HK-2 (cell line): ENCODE data around the gene KIAA0232.

Experiments used
- DNase-seq: peaks from one replicate; pipeline ENCODE4 v3.0.0-alpha.2; 2018; ENCODE audit not compliant: unreplicated experiment

KIAA0232 gene, protein sequence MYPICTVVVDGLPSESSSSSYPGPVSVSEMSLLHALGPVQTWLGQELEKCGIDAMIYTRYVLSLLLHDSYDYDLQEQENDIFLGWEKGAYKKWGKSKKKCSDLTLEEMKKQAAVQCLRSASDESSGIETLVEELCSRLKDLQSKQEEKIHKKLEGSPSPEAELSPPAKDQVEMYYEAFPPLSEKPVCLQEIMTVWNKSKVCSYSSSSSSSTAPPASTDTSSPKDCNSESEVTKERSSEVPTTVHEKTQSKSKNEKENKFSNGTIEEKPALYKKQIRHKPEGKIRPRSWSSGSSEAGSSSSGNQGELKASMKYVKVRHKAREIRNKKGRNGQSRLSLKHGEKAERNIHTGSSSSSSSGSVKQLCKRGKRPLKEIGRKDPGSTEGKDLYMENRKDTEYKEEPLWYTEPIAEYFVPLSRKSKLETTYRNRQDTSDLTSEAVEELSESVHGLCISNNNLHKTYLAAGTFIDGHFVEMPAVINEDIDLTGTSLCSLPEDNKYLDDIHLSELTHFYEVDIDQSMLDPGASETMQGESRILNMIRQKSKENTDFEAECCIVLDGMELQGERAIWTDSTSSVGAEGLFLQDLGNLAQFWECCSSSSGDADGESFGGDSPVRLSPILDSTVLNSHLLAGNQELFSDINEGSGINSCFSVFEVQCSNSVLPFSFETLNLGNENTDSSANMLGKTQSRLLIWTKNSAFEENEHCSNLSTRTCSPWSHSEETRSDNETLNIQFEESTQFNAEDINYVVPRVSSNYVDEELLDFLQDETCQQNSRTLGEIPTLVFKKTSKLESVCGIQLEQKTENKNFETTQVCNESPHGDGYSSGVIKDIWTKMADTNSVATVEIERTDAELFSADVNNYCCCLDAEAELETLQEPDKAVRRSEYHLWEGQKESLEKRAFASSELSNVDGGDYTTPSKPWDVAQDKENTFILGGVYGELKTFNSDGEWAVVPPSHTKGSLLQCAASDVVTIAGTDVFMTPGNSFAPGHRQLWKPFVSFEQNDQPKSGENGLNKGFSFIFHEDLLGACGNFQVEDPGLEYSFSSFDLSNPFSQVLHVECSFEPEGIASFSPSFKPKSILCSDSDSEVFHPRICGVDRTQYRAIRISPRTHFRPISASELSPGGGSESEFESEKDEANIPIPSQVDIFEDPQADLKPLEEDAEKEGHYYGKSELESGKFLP (N-terminal part only)

DNA sequence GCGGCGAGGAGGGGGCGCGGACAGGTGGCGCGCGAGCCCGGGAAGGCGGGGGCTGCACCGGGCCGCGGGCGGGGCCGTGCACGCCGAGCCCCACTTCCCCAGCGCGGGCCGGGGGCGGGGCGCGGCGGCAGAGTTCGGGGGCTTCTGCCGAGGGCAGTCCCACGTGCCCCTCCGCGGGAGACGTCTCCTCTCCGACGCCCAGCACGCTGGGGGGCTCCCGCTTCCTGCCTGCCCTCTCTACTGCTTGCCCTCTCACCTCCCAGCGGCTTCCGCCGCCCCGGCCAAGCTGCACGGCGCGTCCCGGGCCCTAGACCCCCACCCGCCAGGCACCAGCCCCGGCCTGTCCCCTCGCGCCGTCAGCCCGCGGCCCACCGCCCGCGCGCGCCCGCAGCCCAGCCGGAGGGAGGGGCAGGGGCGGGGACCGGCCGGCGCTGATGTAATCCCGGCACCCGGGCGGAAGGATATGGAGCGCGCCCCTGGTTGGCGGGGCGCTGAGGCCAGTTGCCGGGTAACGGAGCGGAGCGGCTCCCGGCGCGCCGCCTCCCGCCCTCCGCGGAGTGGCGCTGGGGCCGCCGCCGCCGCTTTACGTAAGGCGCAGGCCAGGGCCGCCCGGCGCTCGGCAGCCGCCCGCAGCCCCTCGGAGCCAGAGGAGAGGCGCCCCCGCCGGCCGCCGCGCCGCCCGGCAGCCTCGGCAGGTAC, at the start of gene KIAA0232:
Gene KIAA0232, plus strand, starts transcription at position 581 of the 699 bp plus-strand sequence. CDS start 41,727 bp downstream, outside the sequence.
- DNase-seq: peak; percentile 89

GRCh38 chr4:6733358-6734164, 49.0 kb upstream of the KIAA0232 start:
- DNase-seq: no peak

DNA sequence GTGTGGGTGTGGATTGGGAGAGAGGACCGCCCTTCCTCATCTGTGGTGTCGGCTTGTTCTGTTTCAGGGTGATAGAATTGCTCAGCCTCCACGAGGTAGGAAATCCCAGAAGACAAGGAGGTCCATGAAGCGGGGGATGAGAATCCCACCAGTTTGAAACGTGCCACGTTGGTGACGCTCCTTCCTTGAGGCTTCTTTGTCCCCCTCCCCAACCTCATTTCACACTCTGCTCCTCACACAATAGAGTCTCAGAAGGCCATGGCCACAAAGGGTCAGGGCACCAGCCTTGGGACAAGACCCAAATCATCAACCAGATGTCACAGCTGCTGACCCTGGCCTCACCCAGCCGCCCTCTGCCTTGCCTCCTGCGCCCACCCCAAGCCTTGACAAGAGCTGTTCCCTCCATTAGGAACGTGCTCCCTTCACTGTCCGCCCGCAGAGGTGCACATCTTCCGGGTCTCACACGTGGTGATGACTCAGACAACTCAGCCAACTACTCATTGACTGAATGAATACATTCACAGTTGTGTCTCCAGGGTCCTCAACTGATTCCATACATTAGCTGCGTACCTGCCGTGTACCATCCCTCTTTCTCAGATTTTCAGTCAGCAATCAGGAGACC, 48.3 kb upstream of the KIAA0232 start:
- DNase-seq: no peak

- no peak for DNase-seq
Measured at GRCh38 chr4:6739920-6740319, 42.6 kb upstream of the KIAA0232 start.

DNA sequence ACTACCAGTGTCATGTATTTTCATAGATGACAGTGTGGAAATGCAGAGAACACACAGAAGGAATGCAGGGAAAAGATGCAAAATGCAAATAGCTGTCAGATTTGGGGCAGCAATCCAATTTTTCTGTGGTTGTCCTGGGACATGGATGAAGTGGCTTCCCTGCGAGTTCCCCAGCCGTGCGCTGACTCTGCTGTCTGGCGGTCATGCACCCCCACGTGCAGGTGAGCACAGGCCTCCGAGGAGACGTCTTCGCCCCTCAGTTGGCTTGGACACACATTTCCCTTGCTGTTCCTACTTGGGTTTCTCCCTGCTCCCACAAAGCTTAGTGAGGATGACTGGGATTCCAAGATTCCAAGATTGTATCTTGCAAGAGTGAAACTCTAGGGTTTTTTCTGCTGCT, 42.2 kb upstream of the KIAA0232 start:
- DNase-seq: no peak

DNA sequence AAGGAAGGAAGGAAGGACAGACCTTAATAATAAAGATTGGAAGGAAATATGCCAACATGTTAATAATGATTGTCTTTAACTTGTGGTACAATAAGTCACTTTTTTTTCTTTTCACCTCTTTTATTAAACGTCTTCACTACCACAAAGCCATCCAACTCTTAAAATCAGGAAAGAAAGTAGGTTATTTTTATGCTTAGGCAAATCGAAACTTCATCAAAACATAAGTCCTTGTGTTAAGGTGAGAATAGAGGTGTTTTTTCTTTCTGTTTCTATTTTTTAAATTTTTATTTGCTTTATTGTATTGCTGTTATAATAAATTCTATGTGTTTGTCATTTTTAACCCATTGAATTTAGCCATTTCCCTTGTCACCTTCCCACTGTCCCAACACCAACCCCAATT, 40.0 kb upstream of the KIAA0232 start:
- no peak for DNase-seq

DNA sequence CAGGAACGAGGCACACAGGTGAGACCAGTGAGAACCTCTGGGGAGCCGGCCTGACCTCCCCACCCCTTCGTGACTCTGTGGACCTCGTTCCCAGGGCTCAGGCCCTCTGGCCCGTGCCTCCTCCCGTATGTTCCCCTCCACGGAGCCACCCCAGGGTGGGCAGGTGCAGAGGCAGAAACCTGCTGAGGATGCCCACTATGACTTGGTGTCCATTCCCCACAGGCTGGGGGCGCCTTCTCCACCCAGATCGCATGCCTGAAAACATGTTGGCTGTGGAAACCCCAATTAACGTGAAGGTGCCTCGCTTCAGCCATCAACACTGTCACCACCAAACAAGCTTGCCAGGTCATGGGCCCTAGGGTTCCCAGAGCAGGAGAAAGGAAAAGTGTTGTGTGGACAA, 39.5 kb upstream of the KIAA0232 start:
- DNase-seq: no peak

DNA sequence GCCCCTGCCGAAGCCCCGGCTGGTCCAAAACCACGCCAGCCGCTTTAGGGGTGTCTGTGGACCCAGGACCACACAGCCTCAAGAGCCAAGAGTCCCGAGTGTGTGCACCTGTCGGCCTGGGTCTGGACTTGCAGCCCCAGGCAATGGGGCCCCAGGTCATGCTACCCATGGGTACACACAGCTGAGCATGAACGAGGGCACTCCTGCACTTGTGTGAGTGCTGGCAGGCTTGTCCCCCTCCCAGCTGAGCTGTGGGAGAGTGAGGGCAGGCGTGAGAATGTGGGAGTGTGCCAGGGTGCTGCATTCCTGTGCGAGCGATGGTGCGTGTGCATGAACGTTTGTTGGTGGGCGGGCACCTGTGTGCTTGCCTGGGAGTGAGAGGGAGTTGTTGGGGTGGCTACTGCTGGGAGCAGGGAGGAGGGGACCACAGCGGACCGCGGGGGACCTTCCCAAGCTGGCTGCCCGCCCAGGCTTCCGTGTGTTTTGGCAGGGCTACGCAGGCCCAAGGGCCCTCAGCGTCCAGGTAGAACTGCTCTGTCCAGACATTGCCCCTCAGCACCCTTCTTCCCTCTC, 35.7 kb upstream of the KIAA0232 start:
- no peak for DNase-seq

DNA sequence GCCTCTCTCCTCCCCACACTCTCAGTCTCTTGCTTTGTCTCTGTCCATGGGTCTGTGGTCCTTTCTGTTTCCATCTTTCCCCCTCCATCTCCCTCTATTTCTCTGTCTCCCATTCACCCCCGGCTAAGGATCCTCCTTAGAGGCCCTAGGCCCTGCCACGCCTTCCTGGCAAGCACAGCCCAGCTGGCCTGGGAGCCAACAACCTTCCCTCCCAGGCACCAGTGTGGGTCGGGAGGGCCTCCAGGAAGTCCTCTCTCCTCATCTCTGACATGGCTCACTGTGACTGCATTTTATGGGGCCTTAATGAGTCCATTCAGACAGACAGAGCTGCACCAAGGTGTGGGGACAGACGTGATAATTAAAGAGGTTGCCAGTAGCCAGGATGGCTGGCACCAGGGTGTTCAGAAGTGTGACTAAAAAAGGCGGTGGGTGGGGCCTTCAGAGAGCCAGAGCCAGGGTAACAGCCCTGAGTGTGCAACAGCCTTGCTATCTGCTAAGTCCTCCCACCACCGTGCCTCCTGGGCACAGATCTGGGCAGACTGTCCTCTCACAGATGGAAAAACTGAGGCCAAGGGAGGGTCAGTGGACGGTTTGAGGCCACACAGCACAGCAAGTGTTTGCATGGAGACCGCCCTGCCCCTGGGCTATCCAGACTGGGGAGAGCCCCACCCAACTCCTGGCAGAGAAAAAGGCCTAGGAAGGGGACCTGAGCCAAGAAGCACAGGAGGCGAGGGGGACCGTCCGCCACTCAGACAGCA, 35.1 kb upstream of the KIAA0232 start:
- no peak for DNase-seq

- no peak for DNase-seq
Measured at GRCh38 chr4:6748286-6748685, 34.2 kb upstream of the KIAA0232 start.

GRCh38 chr4:6749340-6750171, 33.0 kb upstream of the KIAA0232 start:
- DNase-seq: peak; percentile 79

- DNase-seq: no peak
Measured at GRCh38 chr4:6750286-6751221, 32.0 kb upstream of the KIAA0232 start.

GRCh38 chr4:6751611-6752485, 30.7 kb upstream of the KIAA0232 start:
- no peak for DNase-seq

GRCh38 chr4:6752486-6752829, 30.1 kb upstream of the KIAA0232 start:
- no peak for DNase-seq

DNA sequence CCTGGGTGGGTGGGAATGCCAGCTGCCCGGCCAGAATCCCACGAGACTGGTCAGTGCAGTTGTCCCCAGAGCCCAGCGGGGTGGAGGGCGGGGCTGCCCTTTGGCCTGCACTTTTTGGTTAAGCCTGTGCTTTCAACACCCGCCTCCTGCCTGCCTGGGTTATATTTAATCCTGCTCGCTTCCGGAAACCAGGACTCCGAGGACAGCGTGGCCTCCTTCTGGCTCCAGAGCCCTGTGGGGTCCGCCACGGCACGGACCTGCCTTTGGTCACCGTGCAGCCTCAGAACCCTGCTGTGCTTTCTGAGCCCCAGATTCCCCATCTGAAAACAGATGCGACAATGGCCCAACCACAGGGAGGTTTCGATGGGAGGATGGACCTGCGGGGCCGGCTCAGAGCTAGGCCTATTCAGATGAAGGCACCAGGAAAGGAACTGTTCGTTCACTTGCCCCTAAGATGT, 29.4 kb upstream of the KIAA0232 start:
- no peak for DNase-seq

GRCh38 chr4:6753891-6754290, 28.6 kb upstream of the KIAA0232 start:
- no peak for DNase-seq
